HUES6 (cell line): ENCODE measurements around the gene SPAAR.
"Not testable (repeated sequence)": the region's sequence is repeated elsewhere in the genome, so short reads cannot be mapped to it uniquely, and the experiment has no call there.

ENCODE experiments used
- H3K27ac ChIP-seq: 2 replicates; pipeline ENCODE4 v1.7.0; 2013; ENCODE audit warnings: low read depth, mild to moderate bottlenecking, low read length, inconsistent platforms
- H3K27me3 ChIP-seq: 2 replicates; pipeline ENCODE4 v1.6.1; 2013; ENCODE audit warnings: low read length; ENCODE audit not compliant: control insufficient read depth, insufficient read depth
- H3K36me3 ChIP-seq: 2 replicates; pipeline ENCODE4 v1.6.1; 2013; ENCODE audit warnings: low read length; ENCODE audit not compliant: control insufficient read depth, insufficient read depth
- H3K4me1 ChIP-seq: 2 replicates; pipeline ENCODE4 v1.6.1; 2013; ENCODE audit warnings: low read length; ENCODE audit not compliant: control insufficient read depth, insufficient read depth
- H3K4me3 ChIP-seq: 2 replicates; pipeline ENCODE4 v1.5.1; 2013; ENCODE audit warnings: low read depth, low read length
- H3K9ac ChIP-seq: one replicate; pipeline ENCODE4 v1.6.1; 2013; ENCODE audit warnings: mild to moderate bottlenecking, low read length
- H3K9me3 ChIP-seq: 2 replicates; pipeline ENCODE4 v1.6.1; 2013; ENCODE audit warnings: low read depth, low read length; ENCODE audit not compliant: control insufficient read depth, insufficient read depth

SPAAR gene

DNA sequence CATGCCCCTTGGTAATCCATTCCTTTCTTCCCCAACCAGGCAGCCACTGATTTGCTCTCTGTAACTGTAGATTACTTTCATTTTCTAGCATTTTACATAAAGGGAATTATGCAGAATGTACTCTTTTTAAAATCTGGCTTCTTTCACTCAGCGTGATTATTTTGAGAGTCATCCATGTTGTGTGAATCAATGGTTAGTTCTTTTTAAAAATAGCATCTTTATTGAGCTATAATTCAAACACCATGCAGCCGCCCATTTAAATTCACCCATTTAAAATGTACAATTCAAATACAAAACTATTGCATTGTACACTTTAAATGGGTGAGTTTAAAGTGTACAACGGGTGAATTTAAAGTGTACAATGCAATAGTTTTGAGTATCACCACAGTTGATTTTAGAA is 36.8 kb upstream of the SPAAR start:
- Histone ChIP-seq H3K9ac (no peak overlapping the region), H3K4me3 (no peak overlapping the region)

DNA sequence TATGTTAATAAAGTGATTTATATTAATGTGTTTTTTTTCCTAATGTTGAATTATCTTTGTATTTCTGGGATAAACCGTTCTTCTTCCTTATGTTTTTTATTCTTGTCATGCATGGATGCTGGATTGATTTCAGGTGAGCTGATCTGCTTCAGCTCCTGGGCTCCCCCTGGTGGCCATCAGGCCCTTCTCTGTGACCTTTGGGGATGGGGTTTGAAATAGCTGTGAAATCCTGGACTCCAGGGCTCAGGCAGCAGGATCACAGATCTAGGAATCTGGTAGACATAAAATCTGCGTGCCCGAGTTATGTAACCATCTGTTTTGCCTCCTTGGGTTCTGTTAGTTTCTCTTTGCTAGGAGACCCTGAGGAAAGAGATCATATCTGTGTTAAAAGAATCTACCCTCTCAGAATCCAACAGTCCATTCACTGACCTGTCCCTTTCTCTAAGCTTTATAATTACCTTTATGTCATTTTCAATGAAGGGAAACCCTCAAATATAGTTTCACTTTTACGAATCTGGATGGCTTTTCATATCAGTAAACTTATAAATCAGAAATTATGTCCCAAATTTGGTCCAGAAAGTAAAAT is 26.9 kb upstream of the SPAAR start:
- Histone ChIP-seq H3K4me3 (no peak overlapping the region), H3K27me3 (no peaks in the 10 kb centered on the region), H3K9me3 (0 out of 2 replicates have a peak, but pooled peaks cover 2% of the 10 kb centered on the region), H3K36me3 (no peaks in the 10 kb centered on the region), H3K9ac (no peak overlapping the region), H3K27ac (no peak overlapping the region), H3K4me1 (peaks cover 4% of the 10 kb centered on the region; the same call in 1 of the 2 replicates)

More for the DNA sequence above, 36.8 kb upstream of the SPAAR start:
- Histone ChIP-seq H3K9me3 (peaks cover 12% of the 10 kb centered on the region; the same call in 1 of the 2 replicates), H3K4me1 (peaks cover 9% of the 10 kb centered on the region), H3K27ac (no peak overlapping the region), H3K27me3 (peaks cover 5% of the 10 kb centered on the region; the same call in 1 of the 2 replicates), H3K36me3 (no peaks in the 10 kb centered on the region)

DNA sequence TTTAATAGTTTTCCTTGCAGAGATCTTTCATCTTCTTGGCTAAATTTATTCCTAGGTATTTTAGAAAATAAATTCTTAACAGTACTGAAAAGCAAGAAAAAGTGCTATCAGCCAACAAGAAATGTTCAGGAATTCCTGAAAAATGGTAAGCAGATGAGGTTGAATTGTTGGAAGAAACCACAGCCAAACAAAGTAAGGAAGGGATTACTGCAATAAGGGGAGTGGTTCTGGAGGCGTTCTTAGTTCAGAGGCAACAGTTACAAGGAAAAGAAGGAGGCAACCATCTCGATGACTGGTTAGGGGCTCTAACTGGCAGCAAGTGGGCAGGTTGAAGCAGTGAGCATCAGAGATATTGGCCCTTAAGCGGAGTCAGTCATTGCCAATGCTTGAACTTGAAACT is 26.3 kb upstream of the SPAAR start:
- no peaks in the 10 kb centered on the region for H3K9me3 ChIP-seq
- H3K4me3 ChIP-seq: no peak overlapping the region
- H3K4me1 ChIP-seq: peaks cover 4% of the 10 kb centered on the region; the same call in 1 of the 2 replicates
- H3K9ac ChIP-seq: no peak overlapping the region
- no peaks in the 10 kb centered on the region for H3K27me3 ChIP-seq
- H3K27ac ChIP-seq: no peak overlapping the region
- no peaks in the 10 kb centered on the region for H3K36me3 ChIP-seq

DNA sequence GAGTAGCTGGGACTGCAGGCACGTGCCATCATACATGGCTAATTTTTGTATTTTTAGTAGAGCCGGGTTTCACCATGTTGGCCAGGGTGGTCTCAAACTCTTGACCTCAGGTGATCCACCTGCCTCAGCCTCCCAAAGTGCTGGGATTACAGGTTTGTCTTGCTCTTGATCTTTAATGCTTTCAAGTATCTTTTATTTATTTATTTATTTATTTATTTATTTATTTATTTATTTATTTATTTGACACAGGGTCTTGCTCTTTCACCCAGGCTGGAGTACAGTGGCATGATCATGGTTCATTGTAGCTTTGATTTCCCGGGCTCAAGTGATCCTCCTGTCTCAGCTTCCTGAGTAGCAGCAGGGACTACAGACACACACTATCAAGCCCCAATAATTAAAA is 24.4 kb upstream of the SPAAR start:
- H3K9ac ChIP-seq, H3K27ac ChIP-seq, H3K27me3 ChIP-seq, H3K9me3 ChIP-seq, H3K4me1 ChIP-seq, H3K4me3 ChIP-seq, H3K36me3 ChIP-seq: not testable (repeated sequence)

GRCh38 chr9:35891646-35892045 is 17.6 kb upstream of the SPAAR start:
- no peak overlapping the region for H3K4me3 ChIP-seq

GRCh38 chr9:35892051-35892450 is 17.2 kb upstream of the SPAAR start:
- H3K27ac ChIP-seq: no peak overlapping the region
- H3K4me1 ChIP-seq: no peaks in the 10 kb centered on the region
- no peaks in the 10 kb centered on the region for H3K36me3 ChIP-seq
- no peaks in the 10 kb centered on the region for H3K9me3 ChIP-seq
- H3K4me3 ChIP-seq: no peak overlapping the region
- H3K9ac ChIP-seq: no peak overlapping the region
- peaks cover 6% of the 10 kb centered on the region; the same call in 1 of the 2 replicates for H3K27me3 ChIP-seq

More at GRCh38 chr9:35891646-35892045, 17.6 kb upstream of the SPAAR start:
- H3K27me3 ChIP-seq: peaks cover 6% of the 10 kb centered on the region; the same call in 1 of the 2 replicates
- H3K4me1 ChIP-seq: no peaks in the 10 kb centered on the region
- H3K27ac ChIP-seq: no peak overlapping the region
- no peak overlapping the region for H3K9ac ChIP-seq
- no peaks in the 10 kb centered on the region for H3K9me3 ChIP-seq
- H3K36me3 ChIP-seq: no peaks in the 10 kb centered on the region

DNA sequence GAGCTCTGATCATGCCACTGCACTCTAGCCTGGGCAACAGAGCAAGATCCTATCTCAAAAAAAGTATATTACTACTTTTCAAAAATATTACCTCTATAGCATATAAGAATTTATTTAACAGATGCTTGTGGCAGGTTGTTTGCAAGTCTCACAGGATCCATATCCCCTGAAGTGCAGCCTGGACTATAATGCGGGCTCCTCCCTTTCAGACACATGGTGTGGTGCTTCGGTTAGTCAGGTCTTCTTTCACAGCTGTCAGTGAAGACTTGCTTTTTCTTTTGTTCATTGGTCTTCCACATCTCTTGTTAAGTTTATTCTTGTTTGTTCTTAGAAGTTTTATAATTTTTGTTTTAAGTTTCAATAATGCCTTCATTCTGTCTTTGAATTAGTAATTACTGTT is 12.7 kb upstream of the SPAAR start:
- Histone ChIP-seq H3K36me3 (no peaks in the 10 kb centered on the region), H3K9me3 (no peaks in the 10 kb centered on the region), H3K9ac (no peak overlapping the region), H3K4me1 (no peaks in the 10 kb centered on the region), H3K27me3 (0 out of 2 replicates have a peak, but pooled peaks cover 3% of the 10 kb centered on the region), H3K27ac (no peak overlapping the region), H3K4me3 (no peak overlapping the region)

- H3K36me3 ChIP-seq, H3K4me1 ChIP-seq, H3K9ac ChIP-seq, H3K27ac ChIP-seq, H3K4me3 ChIP-seq, H3K27me3 ChIP-seq, H3K9me3 ChIP-seq: not testable (repeated sequence)
Measured at GRCh38 chr9:35897376-35898099, 11.8 kb upstream of the SPAAR start.

- Histone ChIP-seq H3K9ac (no peak overlapping the region), H3K27me3 (no peaks in the 10 kb centered on the region), H3K36me3 (no peaks in the 10 kb centered on the region), H3K27ac (no peak overlapping the region), H3K4me1 (no peaks in the 10 kb centered on the region), H3K4me3 (no peak overlapping the region), H3K9me3 (no peaks in the 10 kb centered on the region)
Measured at GRCh38 chr9:35898337-35898736, 11.0 kb upstream of the SPAAR start.

DNA sequence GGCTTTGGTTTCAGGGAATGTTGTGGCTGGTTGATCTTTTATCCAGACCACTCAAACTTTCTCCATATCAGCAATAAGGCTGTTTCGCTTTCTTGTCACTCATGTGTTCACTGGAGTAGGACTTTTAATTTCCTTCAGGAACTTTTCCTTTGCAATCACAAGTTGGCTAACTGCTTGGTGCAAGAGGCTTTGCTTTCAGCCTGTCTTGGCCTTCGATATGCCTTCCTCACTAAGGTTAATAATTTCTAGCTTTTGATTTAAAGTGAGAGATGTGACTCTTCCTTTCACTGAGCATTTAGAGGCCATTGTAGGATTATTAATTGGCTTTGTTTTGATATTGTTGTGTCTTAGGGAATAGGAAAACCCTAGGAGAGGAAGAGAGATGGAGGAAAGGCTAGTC is 10.3 kb upstream of the SPAAR start:
- Histone ChIP-seq H3K9ac (no peak overlapping the region), H3K36me3 (no peaks in the 10 kb centered on the region), H3K27me3 (no peaks in the 10 kb centered on the region), H3K9me3 (no peaks in the 10 kb centered on the region), H3K4me3 (no peak overlapping the region), H3K4me1 (no peaks in the 10 kb centered on the region), H3K27ac (no peak overlapping the region)

DNA sequence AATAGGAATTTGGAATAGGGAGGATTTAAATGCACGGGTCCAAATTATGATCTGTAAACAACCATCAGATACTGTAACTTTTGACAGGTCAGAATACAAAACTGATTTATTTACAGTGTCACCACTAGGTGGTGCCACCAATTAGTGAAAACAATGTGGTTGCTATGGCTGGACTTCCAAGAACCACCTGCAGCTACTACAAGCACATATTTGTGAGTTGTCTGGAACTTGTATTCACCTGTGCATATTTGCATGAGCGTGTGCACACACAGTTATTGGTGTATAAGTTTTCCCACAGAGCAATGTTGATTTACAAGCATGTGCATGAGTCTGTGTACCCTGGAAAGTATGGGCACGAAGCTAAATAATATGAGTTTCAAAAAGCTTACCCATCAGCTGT is 6.2 kb upstream of the SPAAR start:
- Histone ChIP-seq H3K27ac (no peak overlapping the region), H3K4me1 (peaks cover 27% of the 10 kb centered on the region), H3K36me3 (no peaks in the 10 kb centered on the region), H3K9ac (no peak overlapping the region), H3K9me3 (no peaks in the 10 kb centered on the region), H3K27me3 (no peaks in the 10 kb centered on the region), H3K4me3 (no peak overlapping the region)
